Measurements from ENCODE around the gene OR51T1.

- TF ChIP-seq EP300 (IDR thresholded peaks at IDR 0.05) (no peak), CTCF (IDR thresholded peaks at IDR 0.05) (no peak), POLR2AphosphoS5 (IDR thresholded peaks at IDR 0.05) (no peak)
Measured at GRCh38 chr11:4848908-4849532, 32.7 kb upstream of the OR51T1 start, which contains the start of gene OR51S1.
